Cardiac septum (tissue), 1 donor: ENCODE data around the gene LGR5. TPM values are rescaled to one million over a fixed set of nuclear protein-coding genes. Genes with fewer than 3 reads are reported as not detected.

Experiments
- DNase-seq: peaks from one replicate; pipeline ENCODE4 v3.0.0-alpha.2; 2020; ENCODE audit warnings: low spot score
- intact Hi-C: fragments of 100-400 bp; cut with DNase I; formaldehyde crosslinking; loops from one replicate; pipeline ENCODE4 v1.14.0; 2022
- long read RNA-seq: library from polyadenylated mRNA; unstranded; transcript quantifications from one replicate; pipeline ENCODE4 v2.0.0, GENCODE V29; 2021
- total RNA-seq: library from RNA; stranded (reverse); fragmentation: NEBNext Ultra II Directional; extraction: Animal tissue kit (Norgen Biotek cat#: 25700); gene quantifications from one replicate; pipeline ENCODE4 v1.2.1, GENCODE V29; 2021
- donor health status: DM: no; HTN: no; CAD: no.

Gene LGR5
- not detected for total RNA-seq
- long read RNA-seq, result 0 reads

GRCh38 chr12:71439613-71440344 is at the start of gene LGR5:
TSS of gene LGR5 (plus strand) at chr12:71439798. CDS start at chr12:71440081, 283 bp downstream.
- intact Hi-C loops, result no loop called here
- no peak for DNase-seq

- no peak for DNase-seq
- intact Hi-C loops, result no loop called here
Observed at GRCh38 chr12:71392521-71393145, 47.0 kb upstream of the LGR5 start.

GRCh38 chr12:71393625-71394024 is 46.0 kb upstream of the LGR5 start:
- DNase-seq, result no peak
- intact Hi-C loops, result no loop called here

- no peak for DNase-seq
- intact Hi-C loops, result no loop called here
Observed at GRCh38 chr12:71397433-71397954, 42.1 kb upstream of the LGR5 start.

- intact Hi-C loops, result no loop called here
- DNase-seq, result no peak
Observed at GRCh38 chr12:71399197-71399596, 40.4 kb upstream of the LGR5 start.

GRCh38 chr12:71400481-71400880 is 39.1 kb upstream of the LGR5 start:
- intact Hi-C loops, result no loop called here
- DNase-seq, result no peak

- intact Hi-C loops, result no loop called here
Observed at GRCh38 chr12:71405884-71406283, 33.7 kb upstream of the LGR5 start.

GRCh38 chr12:71407732-71408131 is 31.9 kb upstream of the LGR5 start:
- DNase-seq, result no peak
- intact Hi-C loops, result no loop called here

More at GRCh38 chr12:71405884-71406283, 33.7 kb upstream of the LGR5 start:
- no peak for DNase-seq

- no peak for DNase-seq
- intact Hi-C loops, result no loop called here
Observed at GRCh38 chr12:71410844-71411243, 28.8 kb upstream of the LGR5 start.

GRCh38 chr12:71411635-71412034 is 28.0 kb upstream of the LGR5 start:
- intact Hi-C loops, result no loop called here
- no peak for DNase-seq

GRCh38 chr12:71415336-71416231 is 24.0 kb upstream of the LGR5 start:
- DNase-seq, result no peak
- intact Hi-C loops, result loop anchor here (2.0 kb wide), 1 partner anchor 331 kb away; no protein-coding TSS in a partner anchor

- no peak for DNase-seq
- intact Hi-C loops, result loop anchor here (2.0 kb wide), 1 partner anchor 330 kb away; no protein-coding TSS in a partner anchor
Observed at GRCh38 chr12:71417181-71417580, 22.4 kb upstream of the LGR5 start.

GRCh38 chr12:71420775-71421406 is 18.7 kb upstream of the LGR5 start:
- no peak for DNase-seq
- intact Hi-C loops, result no loop called here

- intact Hi-C loops, result no loop called here
- no peak for DNase-seq
Observed at GRCh38 chr12:71425568-71426299, 13.9 kb upstream of the LGR5 start.

GRCh38 chr12:71426300-71427047 is 13.1 kb upstream of the LGR5 start:
- intact Hi-C loops, result no loop called here
- no peak for DNase-seq

- intact Hi-C loops, result no loop called here
- DNase-seq, result no peak
Observed at GRCh38 chr12:71430756-71431155, 8.8 kb upstream of the LGR5 start.

- intact Hi-C loops, result no loop called here
- DNase-seq, result no peak
Observed at GRCh38 chr12:71431991-71432390, 7.6 kb upstream of the LGR5 start.

- no peak for DNase-seq
- intact Hi-C loops, result no loop called here
Observed at GRCh38 chr12:71432936-71433335, 6.7 kb upstream of the LGR5 start.
